Endometrium (tissue), 2 donors: ENCODE data around the gene CD200R1L.
A peak's percentile ranks its signal among the peaks of the same experiment; 100 is the strongest.
"Not testable (repeated sequence)": the region's sequence is repeated elsewhere in the genome, so short reads cannot be mapped to it uniquely, and the experiment has no call there.

Experiments
- FAIRE-seq: peaks from 2 replicates; lab custom pipeline; 2012; peaks lifted over from hg19 to GRCh38; lab: Jason Lieb, UNC
- donor health status: control.
- donor health status: control.

CD200R1L gene, protein sequence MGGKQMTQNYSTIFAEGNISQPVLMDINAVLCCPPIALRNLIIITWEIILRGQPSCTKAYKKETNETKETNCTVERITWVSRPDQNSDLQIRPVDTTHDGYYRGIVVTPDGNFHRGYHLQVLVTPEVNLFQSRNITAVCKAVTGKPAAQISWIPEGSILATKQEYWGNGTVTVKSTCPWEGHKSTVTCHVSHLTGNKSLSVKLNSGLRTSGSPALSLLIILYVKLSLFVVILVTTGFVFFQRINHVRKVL

GRCh38 chr3:112846764-112847163 lies at the start of gene CD200R1L:
TSS of gene CD200R1L (minus strand) at chr3:112846864. CDS start at chr3:112829367, 17,497 bp downstream.
- FAIRE-seq, result no peak

DNA sequence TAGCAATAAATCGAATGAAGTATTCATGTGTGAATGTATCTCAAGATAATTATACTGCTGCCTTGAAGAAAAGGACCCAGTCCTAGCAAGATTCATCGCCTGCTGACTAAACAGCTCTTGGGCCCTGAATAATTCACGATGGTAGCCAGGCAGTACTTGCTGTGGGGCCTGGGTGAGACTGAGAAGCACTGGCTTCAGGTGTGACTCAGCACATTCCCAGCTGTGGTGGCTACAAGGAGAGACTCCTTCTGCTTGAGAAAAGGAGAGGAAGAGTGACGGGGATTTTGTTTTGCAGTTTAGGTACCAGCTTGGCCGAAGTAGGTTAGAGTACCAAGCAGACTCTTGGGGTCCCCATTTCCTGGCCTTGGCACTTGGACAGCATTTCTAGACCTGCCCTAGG lies 47.6 kb upstream of the CD200R1L start:
- FAIRE-seq, result no peak

DNA sequence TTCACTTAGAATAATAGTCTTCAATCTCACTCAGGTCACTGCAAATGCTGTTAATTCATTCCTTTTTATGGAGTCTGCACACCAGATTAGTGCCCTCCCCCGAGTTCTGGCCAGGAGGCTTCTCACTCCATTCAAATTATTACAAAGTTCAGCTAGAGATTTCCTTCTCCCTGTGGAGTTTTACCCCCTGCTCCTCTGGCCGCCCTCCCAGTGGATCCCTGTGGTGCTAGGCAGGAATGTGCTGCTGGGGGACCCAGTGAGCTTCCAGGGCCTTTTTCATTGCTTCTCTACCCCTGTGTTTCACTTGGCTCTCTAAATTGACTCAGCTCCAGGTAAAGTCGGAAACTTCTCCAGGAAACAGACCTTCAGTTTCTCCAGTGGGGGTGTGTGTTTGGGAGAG lies 42.7 kb upstream of the CD200R1L start:
- FAIRE-seq, result no peak

DNA sequence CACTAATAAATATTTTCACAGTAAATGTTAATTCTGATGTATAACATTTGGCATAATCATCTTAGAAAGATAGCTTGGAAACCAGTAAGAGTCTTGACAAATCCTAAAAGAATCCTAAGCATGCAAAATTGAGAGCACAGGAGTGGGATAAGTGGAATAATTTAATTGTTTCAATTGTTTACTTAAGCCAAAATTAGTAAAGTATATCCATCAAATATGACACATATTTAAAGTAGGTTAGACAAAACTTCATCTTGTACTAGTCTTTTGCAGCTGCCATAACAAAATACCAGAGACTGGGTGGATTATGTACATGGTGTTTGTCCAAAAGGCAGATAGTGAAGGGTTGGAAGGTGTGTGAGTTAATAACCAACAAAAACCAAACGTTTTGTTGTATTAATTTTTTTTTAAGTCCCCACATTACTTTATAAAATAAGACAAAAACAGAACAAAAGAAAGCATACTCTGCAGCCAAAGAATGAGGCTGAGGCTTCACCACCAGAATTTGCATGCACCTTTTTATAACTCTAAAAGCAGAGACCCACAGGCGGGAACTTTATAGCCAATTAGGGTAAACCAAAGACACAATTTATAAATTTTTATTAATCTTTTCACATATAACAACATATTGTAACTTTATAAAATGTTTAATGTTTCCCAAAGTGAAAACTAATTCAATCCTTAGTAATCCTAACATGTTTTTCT lies 41.9 kb upstream of the CD200R1L start:
- no peak for FAIRE-seq

- FAIRE-seq, result no peak
Measured at GRCh38 chr3:112884678-112885290, 38.1 kb upstream of the CD200R1L start.

DNA sequence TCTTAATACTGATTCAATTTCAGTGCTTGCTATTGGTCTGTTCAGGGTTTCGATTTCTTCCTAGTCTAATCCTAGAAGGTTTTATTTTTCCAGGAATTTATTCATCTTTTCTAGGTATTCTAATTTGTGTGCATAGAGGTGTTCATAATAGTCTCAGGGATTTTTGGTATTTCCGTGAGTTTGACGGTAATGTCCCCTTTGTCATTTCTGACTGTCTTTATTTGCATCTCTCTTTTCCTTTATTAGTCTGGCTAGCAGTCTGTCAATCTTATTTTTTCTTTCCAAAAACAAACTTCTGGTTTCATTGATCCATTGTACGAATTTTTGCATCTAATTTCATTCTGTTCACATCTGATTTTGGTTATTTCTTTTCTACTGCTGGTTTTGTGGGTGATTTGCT lies 35.2 kb upstream of the CD200R1L start:
- no peak for FAIRE-seq

DNA sequence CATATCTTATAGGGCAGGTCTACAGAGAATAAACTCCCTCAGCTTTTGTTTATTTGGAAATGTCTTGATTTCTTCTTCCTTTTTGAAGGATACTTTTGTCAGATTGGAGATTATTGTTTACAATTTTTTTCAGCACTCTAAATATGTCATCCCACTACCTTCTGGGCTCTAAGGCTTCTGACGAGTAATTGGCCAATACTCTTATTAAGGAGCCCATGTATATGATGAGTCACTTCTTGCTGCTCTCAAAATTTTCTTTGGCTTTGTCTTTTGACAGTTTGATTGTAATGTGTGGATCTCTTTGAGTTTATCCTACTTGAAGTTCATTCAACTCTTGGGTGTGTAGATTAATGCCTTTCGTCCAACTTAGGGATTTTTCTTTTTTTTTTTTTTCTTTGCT lies 28.9 kb upstream of the CD200R1L start:
- no peak for FAIRE-seq

- FAIRE-seq, result no peak
Measured at GRCh38 chr3:112874725-112875124, 28.1 kb upstream of the CD200R1L start.

- FAIRE-seq, result no peak
Measured at GRCh38 chr3:112873632-112874031, 27.0 kb upstream of the CD200R1L start.

DNA sequence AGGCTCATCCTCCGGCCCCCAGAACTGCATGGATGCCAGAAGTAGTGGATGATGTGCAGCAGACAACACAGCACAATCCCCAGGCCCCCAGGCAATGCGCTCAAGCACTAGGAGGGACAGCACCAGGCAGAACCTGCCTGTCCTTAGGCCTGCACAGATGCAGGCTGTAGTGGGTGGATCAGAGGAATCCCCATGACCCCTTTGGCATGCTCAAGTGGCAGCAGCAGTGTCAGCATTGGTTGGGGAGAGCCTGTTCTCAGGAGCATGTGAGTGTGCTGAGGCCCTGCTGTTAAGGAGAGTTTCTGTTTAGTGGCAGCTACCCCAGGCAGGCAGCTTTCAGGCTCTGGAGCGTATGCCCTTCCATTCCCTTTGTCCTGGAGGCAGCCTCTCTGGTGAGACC lies 25.1 kb upstream of the CD200R1L start:
- no peak for FAIRE-seq

- FAIRE-seq, result no peak
Measured at GRCh38 chr3:112865757-112866156, 19.1 kb upstream of the CD200R1L start.

GRCh38 chr3:112860898-112861297 lies 14.2 kb upstream of the CD200R1L start:
- no peak for FAIRE-seq

DNA sequence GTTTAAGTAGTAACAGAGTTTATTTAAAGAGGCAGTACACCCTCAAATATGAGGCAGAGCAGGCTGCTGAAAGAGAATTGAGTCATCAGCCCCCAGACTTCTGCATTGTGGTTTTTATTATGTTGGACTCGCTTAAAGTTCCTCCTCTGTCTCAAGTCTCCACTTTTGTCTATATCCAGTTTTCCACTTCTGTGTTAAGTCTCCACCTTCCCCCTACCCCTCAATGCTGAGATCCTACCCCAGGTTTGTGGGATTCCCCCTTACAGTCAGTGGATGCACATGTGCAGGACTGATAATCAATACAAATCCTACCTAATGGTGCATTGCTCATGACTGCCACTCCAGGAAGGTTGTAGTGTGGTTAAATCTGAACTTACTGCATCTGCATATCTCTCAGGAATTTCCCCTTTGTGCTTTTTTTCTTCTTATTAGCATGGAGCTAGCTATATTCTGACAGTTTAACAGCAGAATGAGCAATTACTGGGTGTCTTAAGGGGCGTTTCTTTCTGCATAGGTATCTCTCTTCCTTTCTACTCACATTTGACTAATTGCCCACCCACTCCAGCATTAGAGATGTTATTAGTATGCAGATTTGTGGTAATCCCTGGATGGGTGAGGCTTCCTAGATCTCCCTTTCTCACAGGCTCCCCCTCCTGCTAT lies 11.9 kb upstream of the CD200R1L start:
- no peak for FAIRE-seq

- no peak for FAIRE-seq
Measured at GRCh38 chr3:112857526-112857925, 10.9 kb upstream of the CD200R1L start.

DNA sequence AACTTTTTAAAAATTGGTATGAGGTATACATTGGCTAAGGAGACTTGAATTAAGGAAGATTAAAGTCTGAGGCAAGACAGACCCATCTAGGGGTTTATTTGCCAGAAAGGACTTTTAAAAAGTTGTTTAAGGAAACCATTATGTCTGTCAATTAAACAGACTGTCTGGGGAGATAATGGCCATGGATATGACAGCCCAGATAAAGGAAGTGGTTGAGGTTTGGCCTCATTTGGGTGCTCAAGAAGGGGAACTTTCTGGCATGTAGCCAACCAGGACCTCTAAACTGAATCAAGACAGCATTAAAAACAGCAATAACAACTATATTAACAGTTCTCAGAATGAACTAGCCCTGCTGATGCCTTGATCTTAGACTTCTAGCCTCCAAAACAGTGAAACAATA lies 9.9 kb upstream of the CD200R1L start:
- no peak for FAIRE-seq

DNA sequence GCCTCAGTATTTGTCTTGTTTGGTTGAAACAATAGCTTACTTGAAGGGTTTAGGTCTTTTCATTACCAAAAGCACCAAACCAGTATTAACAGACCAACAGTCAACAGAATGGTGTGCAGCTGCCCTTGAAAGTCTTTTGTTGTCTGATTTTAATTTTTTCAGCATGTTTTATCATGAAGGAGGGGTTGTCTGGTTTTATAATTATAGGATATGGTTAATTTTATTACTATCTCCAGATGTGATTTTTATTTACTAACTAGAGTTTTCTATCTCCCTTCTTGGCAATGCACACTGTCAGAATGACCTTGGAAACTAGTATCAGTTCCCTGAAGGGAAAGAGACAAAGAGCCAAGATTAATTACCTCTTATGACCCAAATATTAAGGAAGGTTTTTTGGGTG lies 9.2 kb upstream of the CD200R1L start:
- peak; percentile 99 for FAIRE-seq

DNA sequence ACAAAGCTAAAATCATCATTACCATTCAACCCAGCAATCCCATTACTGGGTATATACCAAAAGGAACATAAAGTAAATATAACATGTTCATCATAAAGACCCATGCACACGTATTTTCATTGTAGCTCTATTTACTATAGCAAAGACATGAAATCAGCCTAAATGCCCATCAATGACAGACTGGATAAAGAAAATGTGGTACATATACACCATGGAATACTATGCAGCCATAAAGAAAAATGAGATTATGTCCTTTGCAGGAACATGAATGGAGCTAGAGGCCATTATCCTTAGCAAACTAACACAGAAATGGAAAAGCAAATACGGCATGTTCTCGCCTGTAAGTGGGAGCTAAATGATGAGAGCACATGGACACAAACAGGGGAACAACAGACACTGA lies 8.4 kb upstream of the CD200R1L start:
- not testable (repeated sequence) for FAIRE-seq

- FAIRE-seq, result no peak
Measured at GRCh38 chr3:112848196-112848595, 1.5 kb upstream of the CD200R1L start.

DNA sequence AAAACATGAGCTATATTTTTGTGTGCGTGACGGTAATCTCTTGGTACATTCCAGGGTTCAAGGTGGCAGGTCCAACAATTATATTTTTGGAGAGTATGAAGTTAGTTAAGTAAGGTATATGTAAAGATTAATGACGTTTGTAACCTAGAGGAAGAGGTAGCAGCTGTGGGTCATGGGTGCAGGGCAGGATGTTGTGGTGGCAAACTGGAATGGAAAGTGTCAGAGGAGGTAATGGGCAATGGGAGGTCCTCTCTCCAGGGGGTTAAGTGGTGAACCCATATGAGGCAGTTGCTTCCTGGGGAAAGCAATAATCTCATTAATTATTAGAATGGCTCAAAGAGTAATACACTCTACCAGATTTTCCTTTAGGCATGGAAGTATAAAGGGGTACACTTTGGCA lies 1.0 kb upstream of the CD200R1L start:
- FAIRE-seq, result no peak

DNA sequence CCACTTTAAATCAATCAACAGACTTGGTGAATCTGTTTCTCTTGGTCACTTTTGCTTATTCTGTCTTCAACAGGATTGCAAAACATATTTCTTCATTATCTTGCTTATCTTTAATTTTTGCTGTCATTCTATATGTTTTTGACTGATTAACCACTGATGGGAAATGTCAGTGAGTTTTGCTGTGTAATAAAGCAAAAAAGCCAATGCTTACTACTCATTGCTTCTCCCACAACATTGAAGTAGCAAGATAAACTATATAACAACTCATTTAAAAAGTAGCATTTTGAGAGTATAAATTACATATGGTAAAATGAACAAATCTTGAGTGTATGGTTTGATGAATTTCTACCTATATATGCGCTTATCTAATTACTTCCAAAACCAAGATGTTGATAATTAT lies 892 bp downstream of the CD200R1L start:
- no peak for FAIRE-seq

- FAIRE-seq, result no peak
Measured at GRCh38 chr3:112829046-112829445, 17.6 kb downstream of the CD200R1L start.

DNA sequence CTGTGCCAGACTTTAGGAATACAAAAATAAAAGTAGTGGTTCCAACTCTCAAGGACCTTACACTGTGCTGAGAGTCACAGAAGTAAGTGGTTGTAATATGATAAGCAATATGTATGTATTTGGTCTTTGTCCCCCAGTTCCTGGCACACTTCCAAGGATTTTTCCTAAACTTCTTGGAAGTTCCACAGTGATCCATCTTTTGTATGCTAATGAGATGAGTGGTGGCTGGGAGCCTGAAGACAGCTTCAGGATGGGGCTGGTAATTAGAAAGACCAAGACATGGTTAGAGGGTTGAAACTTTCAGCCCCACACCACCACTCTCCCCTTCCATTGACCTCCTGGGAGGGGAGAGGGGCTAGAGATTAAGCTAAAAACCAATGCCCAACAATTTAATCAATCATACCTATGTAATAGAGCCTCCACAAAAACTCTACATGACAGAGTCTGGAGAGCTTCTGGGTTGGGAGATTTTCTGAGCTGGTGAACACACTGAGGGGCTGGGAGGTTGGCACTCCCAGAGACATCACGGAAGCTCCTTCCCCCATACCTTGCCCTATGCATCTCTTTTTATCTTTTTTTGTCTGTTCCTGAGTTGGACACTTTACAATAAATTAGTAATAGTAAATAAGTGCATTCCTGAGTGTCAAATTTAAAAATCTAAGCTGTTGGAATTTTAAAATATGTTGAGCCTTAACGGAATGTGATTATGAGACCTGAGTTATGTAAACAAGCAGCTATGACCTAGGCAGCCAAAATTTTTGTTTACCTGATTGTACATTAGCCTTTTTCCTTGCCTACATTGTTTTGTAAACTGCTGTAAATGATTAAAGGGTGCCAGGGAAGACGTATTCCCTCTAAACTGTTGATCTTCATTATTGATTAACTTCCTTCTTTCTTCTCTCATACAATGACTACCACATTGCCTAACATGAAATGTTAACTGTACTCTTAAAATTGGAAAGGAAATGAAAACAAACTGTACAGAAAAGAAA lies 24.3 kb downstream of the CD200R1L start:
- FAIRE-seq, result peak; percentile 80
